Keratinocyte (primary cell): Measurements from ENCODE around the gene MGAT5B. TPM values are rescaled to one million over a fixed set of nuclear protein-coding genes. Genes with fewer than 3 reads are reported as not detected.

Source experiments
- DNase-seq: peaks from one replicate; pipeline ENCODE4 v3.0.0-alpha.2; 2011; ENCODE audit warnings: low read depth, missing footprints, low spot score
- FAIRE-seq: peaks from 2 replicates; lab custom pipeline; 2011; peaks lifted over from hg19 to GRCh38; lab: Jason Lieb, UNC
- H2AFZ ChIP-seq: 2 replicates; pipeline ENCODE4 v1.6.0; 2012; ENCODE audit warnings: low read length, control low read depth, inconsistent platforms; ENCODE audit not compliant: control insufficient read depth
- H3K27ac ChIP-seq: 2 replicates; pipeline ENCODE4 v1.5.1; 2011; ENCODE audit warnings: low read length; ENCODE audit not compliant: control insufficient read depth, insufficient read depth
- H3K27me3 ChIP-seq: 3 replicates; pipeline ENCODE4 v1.6.0; 2011; ENCODE audit warnings: low read length; ENCODE audit not compliant: control insufficient read depth, insufficient read depth; ENCODE audit errors: extremely low read depth
- H3K36me3 ChIP-seq, 2 experiments: 2 replicates in 1 of 2; 3 replicates in 1 of 2; pipeline ENCODE4 v1.5.1; 2011; ENCODE audit warnings: low read length in 2 of 2, mild to moderate bottlenecking in 1 of 2; ENCODE audit not compliant: control insufficient read depth in 2 of 2, insufficient read depth in 2 of 2; ENCODE audit errors: extremely low read depth in 1 of 2
- H3K4me1 ChIP-seq: 3 replicates; pipeline ENCODE4 v1.5.1; 2011; ENCODE audit warnings: low read length; ENCODE audit not compliant: control insufficient read depth, insufficient read depth; ENCODE audit errors: extremely low read depth
- H3K4me2 ChIP-seq: 3 replicates; pipeline ENCODE4 v1.6.0; 2011; ENCODE audit warnings: low read depth, low read length; ENCODE audit not compliant: control insufficient read depth, insufficient read depth; ENCODE audit errors: extremely low read depth
- H3K4me3 ChIP-seq, 3 experiments: fragments of 200-600 bp in 1 of 3; sonication (generic) in 1 of 3; 2 replicates in 2 of 3; 3 replicates in 1 of 3; pipeline ENCODE4 v1.5.1; 2011 to 2016; ENCODE audit warnings: low read length in 3 of 3, mild to moderate bottlenecking in 3 of 3, control low read depth in 2 of 3, inconsistent platforms in 1 of 3, low read depth in 1 of 3, mixed read lengths in 1 of 3, mixed run types in 1 of 3, moderate library complexity in 1 of 3; ENCODE audit not compliant: control insufficient read depth in 2 of 3, insufficient read depth in 2 of 3; ENCODE audit errors: extremely low read depth in 1 of 3
- H3K79me2 ChIP-seq: 2 replicates; pipeline ENCODE4 v1.6.0; 2012; ENCODE audit warnings: low read length; ENCODE audit not compliant: control insufficient read depth, insufficient read depth
- H3K9ac ChIP-seq: 3 replicates; pipeline ENCODE4 v1.6.0; 2011; ENCODE audit warnings: low read length; ENCODE audit not compliant: control insufficient read depth, insufficient read depth; ENCODE audit errors: extremely low read depth
- H3K9me1 ChIP-seq: 3 replicates; pipeline ENCODE4 v1.6.0; 2011; ENCODE audit warnings: low read length; ENCODE audit not compliant: control insufficient read depth, insufficient read depth; ENCODE audit errors: extremely low read depth
- H3K9me3 ChIP-seq: 2 replicates; pipeline ENCODE4 v1.5.1; 2012; ENCODE audit warnings: low read depth, low read length; ENCODE audit not compliant: control insufficient read depth
- H4K20me1 ChIP-seq: 3 replicates; pipeline ENCODE4 v1.6.0; 2011; ENCODE audit warnings: low read length; ENCODE audit not compliant: control insufficient read depth, insufficient read depth; ENCODE audit errors: extremely low read depth
- CTCF ChIP-seq, 3 experiments: IDR thresholded peaks in 1 of 3; conservative IDR thresholded peaks in 1 of 3; optimal IDR thresholded peaks in 1 of 3; 2 replicates in 2 of 3; 3 replicates in 1 of 3; pipeline versions ENCODE3 to v1.5.1; 2011; ENCODE audit warnings: low read length in 3 of 3, mild to moderate bottlenecking in 3 of 3, moderate library complexity in 2 of 3, control low read depth in 1 of 3, inconsistent platforms in 1 of 3; ENCODE audit not compliant: insufficient read depth in 2 of 3; ENCODE audit errors: extremely low read depth in 1 of 3
- EZH2 ChIP-seq: IDR thresholded peaks from one replicate; pipeline ENCODE4 v1.6.1; 2012; ENCODE audit warnings: inconsistent platforms, mild to moderate bottlenecking, low read length, moderate library complexity
- dilution Hi-C: fragments of 300-500 bp; cut with MboI; formaldehyde crosslinking; loops from one replicate; pipeline ENCODE4 v1.7.0; 2020; ENCODE audit warnings: low sequenced_read_pairs; ENCODE audit not compliant: extremely low pct_ligation_motif_present
- polyA plus RNA-seq, 5 experiments: library from polyadenylated mRNA; depleted of rRNA in 3 of 5; stranded (reverse) in 3 of 5; stranded (forward) in 1 of 5; unstranded in 1 of 5; fragments of >200 nt; gene quantifications; 1 replicate in 1 of 5; 2 replicates in 3 of 5; 3 replicates in 1 of 5; pipeline versions ENCODE4 v1.2.1 to v1.2.3, GENCODE V29; 2011 to 2012; ENCODE audit warnings: missing spikeins in 2 of 5, low read depth in 1 of 5, low replicate concordance in 1 of 5

The MGAT5B gene
- polyA plus RNA-seq, 1 donor (not counting 4 experiments of a cell fraction or from before 2014, with no cell fraction given) = 0.29 TPM

DNA sequence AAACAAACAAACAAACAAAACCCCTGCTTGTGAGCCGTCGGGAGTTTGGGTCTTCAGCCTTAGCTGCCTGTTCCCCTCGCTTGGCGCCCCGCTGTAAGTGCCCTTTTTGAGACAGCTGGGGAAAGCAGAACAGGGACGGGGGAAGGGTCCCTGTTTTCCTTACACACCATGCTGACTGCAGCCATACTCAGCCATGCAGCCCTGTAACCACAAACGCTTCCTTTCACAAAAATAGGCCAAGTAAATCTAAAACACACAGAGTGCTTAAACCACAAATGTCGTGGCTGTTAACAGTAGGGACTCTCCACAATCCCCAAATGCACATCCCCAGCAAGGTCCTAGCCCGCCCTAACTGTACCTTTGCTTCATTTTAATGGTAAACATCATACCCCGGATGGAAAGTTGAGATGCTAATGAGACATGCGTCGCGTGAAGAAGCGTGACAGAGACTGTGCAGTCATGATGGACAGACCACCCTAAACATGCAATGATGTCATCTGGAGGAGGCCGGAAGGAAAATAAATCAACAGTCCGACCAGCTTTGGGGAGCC, 129.9 kb downstream of the MGAT5B start:
- H3K36me3 ChIP-seq = no peaks in the 10 kb centered on the region
- dilution Hi-C loops = loop anchor here (25.0 kb wide), 1 partner anchor 111 kb away; no protein-coding TSS in a partner anchor
- no peaks in the 10 kb centered on the region for H3K79me2 ChIP-seq
- no peak overlapping the region for H3K4me3 ChIP-seq
- no peaks in the 10 kb centered on the region for H4K20me1 ChIP-seq
- no peak overlapping the region for H3K27ac ChIP-seq
- H3K27me3 ChIP-seq = peaks cover 13% of the 10 kb centered on the region
- H2AFZ ChIP-seq = no peak overlapping the region
- FAIRE-seq (no peak), DNase-seq (no peak)
- no peaks in the 10 kb centered on the region for H3K4me1 ChIP-seq
- TF ChIP-seq EZH2 (no peak), CTCF (optimal IDR thresholded peaks at IDR 0.05 in 1 of 3, IDR thresholded peaks at IDR 0.05 in 1 of 3, conservative IDR thresholded peaks at IDR 0.05 in 1 of 3; ENCODE audit: extremely low read depth in 1 of 3, insufficient read depth in 2 of 3, low read length in 3 of 3) (no peak)
- no peak overlapping the region for H3K4me2 ChIP-seq
- H3K9ac ChIP-seq = no peak overlapping the region
- H3K9me3 ChIP-seq = no peaks in the 10 kb centered on the region
- H3K9me1 ChIP-seq = no peaks in the 10 kb centered on the region

GRCh38 chr17:76998839-76999238, 130.6 kb downstream of the MGAT5B start:
- no peaks in the 10 kb centered on the region for H3K9me3 ChIP-seq
- H3K27me3 ChIP-seq = peaks cover 13% of the 10 kb centered on the region
- H3K4me2 ChIP-seq = no peak overlapping the region
- no peak overlapping the region for H3K9ac ChIP-seq
- no peak for FAIRE-seq
- no peaks in the 10 kb centered on the region for H4K20me1 ChIP-seq
- no peaks in the 10 kb centered on the region for H3K79me2 ChIP-seq
- no peaks in the 10 kb centered on the region for H3K9me1 ChIP-seq
- dilution Hi-C loops = loop anchor here (25.0 kb wide), 1 partner anchor 112 kb away; no protein-coding TSS in a partner anchor
- TF ChIP-seq EZH2 = no peak
- TF ChIP-seq CTCF (optimal IDR thresholded peaks at IDR 0.05 in 1 of 3, IDR thresholded peaks at IDR 0.05 in 1 of 3, conservative IDR thresholded peaks at IDR 0.05 in 1 of 3; ENCODE audit: extremely low read depth in 1 of 3, insufficient read depth in 2 of 3, low read length in 3 of 3) = no peak
- DNase-seq = no peak
- no peak overlapping the region for H3K27ac ChIP-seq
- no peaks in the 10 kb centered on the region for H3K36me3 ChIP-seq
- no peaks in the 10 kb centered on the region for H3K4me1 ChIP-seq
- H3K4me3 ChIP-seq = no peak overlapping the region
- no peak overlapping the region for H2AFZ ChIP-seq

Other genes starting within 250 kb of the MGAT5B start
- 0.28 to 0.84 TPM (median 0.46 TPM) in 3 replicates for gene ST6GALNAC1, start 224.6 kb upstream of the MGAT5B start, polyA plus RNA-seq
- 113 to 118 TPM (median 114 TPM) in 3 replicates for gene MXRA7, start 157.4 kb upstream of the MGAT5B start, polyA plus RNA-seq
- gene JMJD6, start 141.8 kb upstream of the MGAT5B start, polyA plus RNA-seq = 11.0 to 14.6 TPM (median 12.0 TPM) in 3 replicates
- 32.3 to 48.3 TPM (median 37.6 TPM) in 3 replicates for gene METTL23, start 141.6 kb upstream of the MGAT5B start, polyA plus RNA-seq
- gene SRSF2, start 131.1 kb upstream of the MGAT5B start, polyA plus RNA-seq = 161 to 249 TPM (median 197 TPM) in 3 replicates
- 14.6 to 17.6 TPM (median 15.2 TPM) in 3 replicates for gene MFSD11, start 130.3 kb upstream of the MGAT5B start, polyA plus RNA-seq